Panc1 (cell line): Measurements from ENCODE around the gene HSBP1L1. TPM values are rescaled to one million over a fixed set of nuclear protein-coding genes. Genes with fewer than 3 reads are reported as not detected.

Source experiments
- ATAC-seq: fragments of 200-7000 bp; cut with Tn5 transposase; 2 replicates; pipeline ENCODE4 v1.9.1; 2020; ENCODE audit warnings: mild to moderate bottlenecking, moderate library complexity
- BruUV-seq: library from RNA; stranded (reverse); fragments of 400-500 nt; replicated peaks from 2 replicates; lab custom pipeline; 2021; lab: Mats Ljungman, UMichigan
- CTCF ChIA-PET: fragments of 300-600 bp; sonication (Branson Sonifier 250); formaldehyde crosslinking; loops from one replicate; lab custom pipeline; 2022; ENCODE audit warnings: antibody characterized with exemption; lab: Charles Lee
- POLR2A ChIA-PET: fragments of 300-600 bp; sonication (Branson Sonifier 250); formaldehyde crosslinking; loops from one replicate; lab custom pipeline; 2022; ENCODE audit warnings: antibody characterized with exemption; lab: Charles Lee
- DNase-seq: peaks from one replicate; pipeline ENCODE4 v3.0.0-alpha.2; 2010; ENCODE audit warnings: low read depth, low spot score
- H3K27ac ChIP-seq: 2 replicates; pipeline ENCODE4 v1.5.1; 2011; ENCODE audit warnings: mild to moderate bottlenecking, low read length, inconsistent platforms
- H3K27me3 ChIP-seq: fragments of 200-500 bp; sonication (Bioruptor generic); 2 replicates; pipeline ENCODE4 v1.6.0; 2014; ENCODE audit warnings: low read length, inconsistent platforms; ENCODE audit not compliant: control insufficient read depth, insufficient read depth
- H3K36me3 ChIP-seq: fragments of 200-500 bp; sonication (Bioruptor generic); 2 replicates; pipeline ENCODE4 v1.5.1; 2014; ENCODE audit warnings: inconsistent platforms, mild to moderate bottlenecking, low read length, moderate library complexity; ENCODE audit not compliant: control insufficient read depth, insufficient read depth
- H3K4me1 ChIP-seq: 2 replicates; pipeline ENCODE4 v1.5.1; 2011; ENCODE audit warnings: inconsistent platforms, mild to moderate bottlenecking, low read length, moderate library complexity; ENCODE audit not compliant: control insufficient read depth, insufficient read depth
- H3K4me3 ChIP-seq, 2 experiments: 2 replicates each; pipeline ENCODE4 v1.5.1; 2011 to 2012; ENCODE audit warnings: low read depth in 2 of 2, low read length in 2 of 2, mild to moderate bottlenecking in 2 of 2, inconsistent platforms in 1 of 2, moderate library complexity in 1 of 2
- H3K9me3 ChIP-seq: fragments of 200-500 bp; sonication (Bioruptor generic); 2 replicates; pipeline ENCODE4 v1.5.1; 2014; ENCODE audit warnings: low read depth, mild to moderate bottlenecking, inconsistent platforms, low read length, moderate library complexity; ENCODE audit not compliant: control insufficient read depth, insufficient read depth
- POLR2AphosphoS5 ChIP-seq: IDR thresholded peaks from 2 replicates; pipeline ENCODE4 v1.6.1; 2012; ENCODE audit warnings: mild to moderate bottlenecking, low read depth, low read length, moderate library complexity
- SIN3A ChIP-seq: IDR thresholded peaks from 2 replicates; pipeline ENCODE4 v1.6.1; 2012; ENCODE audit warnings: low read depth, mild to moderate bottlenecking, low read length, moderate library complexity, borderline replicate concordance; ENCODE audit not compliant: insufficient read depth
- TCF7L2 ChIP-seq: IDR thresholded peaks from 2 replicates; pipeline ENCODE4 v1.6.1; 2011; ENCODE audit warnings: mild to moderate bottlenecking, low read depth, low read length, inconsistent platforms
- in situ Hi-C: cut with HindIII; loops from 2 replicates; pipeline ENCODE4 v1.10.0; 2016; ENCODE audit warnings: low sequenced_read_pairs, low pct_unique_long_range_greater_than_20kb
- intact Hi-C: fragments of 100-400 bp; cut with micrococcal nuclease; formaldehyde crosslinking; loops from one replicate; pipeline ENCODE4 v1.10.0; 2022; ENCODE audit not compliant: unreplicated experiment
- total RNA-seq: library from RNA; stranded (reverse); gene quantifications from one replicate; pipeline ENCODE4 v1.2.1, GENCODE V29; 2021; ENCODE audit not compliant: unreplicated experiment
- TF ChIP-seq, protein P1 (sequence below): fragments of 450-650 bp; IDR thresholded peaks from 2 replicates; pipeline ENCODE4 v1.5.1; 2017; ENCODE audit warnings: mild to moderate bottlenecking
- TF ChIP-seq, protein P2 (sequence below), 2 experiments: IDR thresholded peaks; 2 replicates each; pipeline ENCODE4 v1.6.1; 2011 to 2012; ENCODE audit warnings: low read depth in 2 of 2, control low read depth in 1 of 2, low read length in 1 of 2, mild to moderate bottlenecking in 1 of 2, moderate library complexity in 1 of 2; ENCODE audit not compliant: insufficient read depth in 1 of 2

HSBP1L1 gene
- total RNA-seq, 1 experiment from 2014 or later = 45.4 TPM

- no peak overlapping the region for H3K4me3 ChIP-seq
- no peaks in the 10 kb centered on the region for H3K36me3 ChIP-seq
- no peak for TF ChIP-seq TCF7L2
- TF ChIP-seq, protein P1, sequence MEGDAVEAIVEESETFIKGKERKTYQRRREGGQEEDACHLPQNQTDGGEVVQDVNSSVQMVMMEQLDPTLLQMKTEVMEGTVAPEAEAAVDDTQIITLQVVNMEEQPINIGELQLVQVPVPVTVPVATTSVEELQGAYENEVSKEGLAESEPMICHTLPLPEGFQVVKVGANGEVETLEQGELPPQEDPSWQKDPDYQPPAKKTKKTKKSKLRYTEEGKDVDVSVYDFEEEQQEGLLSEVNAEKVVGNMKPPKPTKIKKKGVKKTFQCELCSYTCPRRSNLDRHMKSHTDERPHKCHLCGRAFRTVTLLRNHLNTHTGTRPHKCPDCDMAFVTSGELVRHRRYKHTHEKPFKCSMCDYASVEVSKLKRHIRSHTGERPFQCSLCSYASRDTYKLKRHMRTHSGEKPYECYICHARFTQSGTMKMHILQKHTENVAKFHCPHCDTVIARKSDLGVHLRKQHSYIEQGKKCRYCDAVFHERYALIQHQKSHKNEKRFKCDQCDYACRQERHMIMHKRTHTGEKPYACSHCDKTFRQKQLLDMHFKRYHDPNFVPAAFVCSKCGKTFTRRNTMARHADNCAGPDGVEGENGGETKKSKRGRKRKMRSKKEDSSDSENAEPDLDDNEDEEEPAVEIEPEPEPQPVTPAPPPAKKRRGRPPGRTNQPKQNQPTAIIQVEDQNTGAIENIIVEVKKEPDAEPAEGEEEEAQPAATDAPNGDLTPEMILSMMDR = no peak
- TF ChIP-seq POLR2AphosphoS5 = no peak
- TF ChIP-seq, protein P2, sequence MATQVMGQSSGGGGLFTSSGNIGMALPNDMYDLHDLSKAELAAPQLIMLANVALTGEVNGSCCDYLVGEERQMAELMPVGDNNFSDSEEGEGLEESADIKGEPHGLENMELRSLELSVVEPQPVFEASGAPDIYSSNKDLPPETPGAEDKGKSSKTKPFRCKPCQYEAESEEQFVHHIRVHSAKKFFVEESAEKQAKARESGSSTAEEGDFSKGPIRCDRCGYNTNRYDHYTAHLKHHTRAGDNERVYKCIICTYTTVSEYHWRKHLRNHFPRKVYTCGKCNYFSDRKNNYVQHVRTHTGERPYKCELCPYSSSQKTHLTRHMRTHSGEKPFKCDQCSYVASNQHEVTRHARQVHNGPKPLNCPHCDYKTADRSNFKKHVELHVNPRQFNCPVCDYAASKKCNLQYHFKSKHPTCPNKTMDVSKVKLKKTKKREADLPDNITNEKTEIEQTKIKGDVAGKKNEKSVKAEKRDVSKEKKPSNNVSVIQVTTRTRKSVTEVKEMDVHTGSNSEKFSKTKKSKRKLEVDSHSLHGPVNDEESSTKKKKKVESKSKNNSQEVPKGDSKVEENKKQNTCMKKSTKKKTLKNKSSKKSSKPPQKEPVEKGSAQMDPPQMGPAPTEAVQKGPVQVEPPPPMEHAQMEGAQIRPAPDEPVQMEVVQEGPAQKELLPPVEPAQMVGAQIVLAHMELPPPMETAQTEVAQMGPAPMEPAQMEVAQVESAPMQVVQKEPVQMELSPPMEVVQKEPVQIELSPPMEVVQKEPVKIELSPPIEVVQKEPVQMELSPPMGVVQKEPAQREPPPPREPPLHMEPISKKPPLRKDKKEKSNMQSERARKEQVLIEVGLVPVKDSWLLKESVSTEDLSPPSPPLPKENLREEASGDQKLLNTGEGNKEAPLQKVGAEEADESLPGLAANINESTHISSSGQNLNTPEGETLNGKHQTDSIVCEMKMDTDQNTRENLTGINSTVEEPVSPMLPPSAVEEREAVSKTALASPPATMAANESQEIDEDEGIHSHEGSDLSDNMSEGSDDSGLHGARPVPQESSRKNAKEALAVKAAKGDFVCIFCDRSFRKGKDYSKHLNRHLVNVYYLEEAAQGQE (IDR thresholded peaks at IDR 0.05; ENCODE audit: insufficient read depth in 1 of 2, low read depth in 2 of 2, low read length in 1 of 2) = no peak
- TF ChIP-seq SIN3A = no peak
- peaks cover 26% of the 10 kb centered on the region for H3K4me1 ChIP-seq
- in situ Hi-C loops (no loop called here), intact Hi-C loops (no loop called here)
- BruUV-seq = no TSS peak
- ATAC-seq = no peak
- no peak for DNase-seq
- no peak overlapping the region for H3K27ac ChIP-seq
- ChIA-PET POLR2A (no interaction called here), CTCF (no interaction called here)
- no peaks in the 10 kb centered on the region for H3K27me3 ChIP-seq
- H3K9me3 ChIP-seq = no peaks in the 10 kb centered on the region
Observed at GRCh38 chr18:79962311-79962710, 2.1 kb upstream of the HSBP1L1 start.

GRCh38 chr18:79962835-79963657 lies 1.4 kb upstream of the HSBP1L1 start:
- BruUV-seq = no TSS peak
- Histone ChIP-seq H3K36me3 (no peaks in the 10 kb centered on the region), H3K4me3 (no peak overlapping the region), H3K4me1 (peaks cover 31% of the 10 kb centered on the region), H3K27me3 (no peaks in the 10 kb centered on the region), H3K27ac (no peak overlapping the region), H3K9me3 (no peaks in the 10 kb centered on the region)
- intact Hi-C loops = no loop called here
- POLR2A ChIA-PET = no interaction called here
- ATAC-seq (no peak), DNase-seq (no peak)
- in situ Hi-C loops = no loop called here
- TF ChIP-seq, protein P2 (IDR thresholded peaks at IDR 0.05; ENCODE audit: insufficient read depth in 1 of 2, low read depth in 2 of 2, low read length in 1 of 2) = no peak
- TF ChIP-seq TCF7L2 (no peak), POLR2AphosphoS5 (no peak), SIN3A (no peak)
- TF ChIP-seq, protein P1 = no peak
- CTCF ChIA-PET = no interaction called here
